ENCODE measurements around the gene TACC2. TPM values are rescaled to one million over a fixed set of nuclear protein-coding genes. Genes with fewer than 3 reads are reported as not detected.

The TACC2 gene
- polyA plus RNA-seq, 4 donors, result 28.6 to 99.5 (median 77.2) TPM

DNA sequence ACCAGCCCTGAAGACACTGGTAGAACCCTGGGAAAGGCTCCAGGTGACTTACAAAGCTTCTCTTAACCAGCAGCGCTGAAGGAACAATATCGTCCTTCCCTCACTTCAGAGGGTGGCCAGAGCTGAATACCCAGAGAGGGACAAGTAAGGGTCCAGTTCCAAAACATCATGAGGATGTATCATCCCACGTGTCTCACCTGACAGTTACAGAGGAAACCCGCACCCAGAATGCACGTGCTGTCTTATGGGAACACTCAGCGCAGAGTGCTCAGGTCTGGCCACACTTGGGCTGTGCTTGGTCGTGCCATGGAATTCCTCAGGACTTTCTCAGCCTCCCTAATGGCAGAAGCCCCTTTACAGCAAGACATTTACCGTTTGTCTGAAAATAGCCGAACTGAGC, 235.2 kb downstream of the TACC2 start:
- Histone ChIP-seq H3K27me3 (ENCODE audit: control insufficient read depth in 3 of 3, insufficient read depth in 3 of 3, low read length in 3 of 3) (no peaks in the 10 kb centered on the region), H3K9me3 (ENCODE audit: control insufficient read depth in 2 of 2, insufficient read depth in 1 of 2, low read depth in 1 of 2, low read length in 1 of 2) (no peaks in the 10 kb centered on the region), H3K27ac (ENCODE audit: low read depth in 1 of 3, low read length in 2 of 3) (no peak overlapping the region), H3K36me3 (ENCODE audit: control insufficient read depth in 3 of 3, insufficient read depth in 2 of 3, low read depth in 1 of 3, low read length in 3 of 3) (peaks cover 4 to 80% (median 6%) of the 10 kb centered on the region in 3 donors), H3K4me1 (ENCODE audit: control insufficient read depth in 3 of 3, insufficient read depth in 2 of 3, low read depth in 1 of 3, low read length in 2 of 3) (no peaks in the 10 kb centered on the region), H3K4me3 (ENCODE audit: low read depth in 1 of 3, low read length in 3 of 3) (no peak overlapping the region)
- DNase-seq (no peak), FAIRE-seq (no peak)
- WGBS, 3 donors, result 91 to 95% (median 92%) methylated on average over 9 of the region's 9 CpGs

DNA sequence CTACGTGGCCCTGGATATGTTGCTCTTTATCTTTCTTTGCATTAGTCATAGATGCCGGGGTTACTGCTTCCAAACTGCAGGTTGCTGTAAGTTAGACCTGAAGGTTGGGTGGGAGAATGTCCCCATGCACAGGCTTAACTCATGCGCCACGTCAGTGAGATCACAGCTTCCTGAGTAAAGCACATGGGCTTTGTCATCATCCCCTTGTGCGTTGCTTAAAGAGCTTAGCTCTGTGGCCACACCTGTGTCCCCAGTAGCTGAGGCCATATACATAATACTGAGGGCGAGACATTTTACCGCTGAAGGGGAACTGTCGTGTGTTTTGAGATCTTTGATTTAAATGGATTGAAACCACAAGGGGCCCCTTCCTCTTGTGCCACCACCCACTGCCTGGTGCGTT, 236.4 kb downstream of the TACC2 start:
- Histone ChIP-seq H3K4me3 (ENCODE audit: low read depth in 1 of 3, low read length in 3 of 3) (no peak overlapping the region), H3K9me3 (ENCODE audit: control insufficient read depth in 2 of 2, insufficient read depth in 1 of 2, low read depth in 1 of 2, low read length in 1 of 2) (no peaks in the 10 kb centered on the region), H3K36me3 (ENCODE audit: control insufficient read depth in 3 of 3, insufficient read depth in 2 of 3, low read depth in 1 of 3, low read length in 3 of 3) (peaks cover 4 to 79% (median 7%) of the 10 kb centered on the region in 3 donors), H3K27me3 (ENCODE audit: control insufficient read depth in 3 of 3, insufficient read depth in 3 of 3, low read length in 3 of 3) (no peaks in the 10 kb centered on the region), H3K4me1 (ENCODE audit: control insufficient read depth in 3 of 3, insufficient read depth in 2 of 3, low read depth in 1 of 3, low read length in 2 of 3) (no peaks in the 10 kb centered on the region), H3K27ac (ENCODE audit: low read depth in 1 of 3, low read length in 2 of 3) (no peak overlapping the region)
- FAIRE-seq, result no peak
- 74 to 92% (median 74%) methylated on average over 9 of the region's 9 CpGs for WGBS, 3 donors
- DNase-seq, result no peak

DNA sequence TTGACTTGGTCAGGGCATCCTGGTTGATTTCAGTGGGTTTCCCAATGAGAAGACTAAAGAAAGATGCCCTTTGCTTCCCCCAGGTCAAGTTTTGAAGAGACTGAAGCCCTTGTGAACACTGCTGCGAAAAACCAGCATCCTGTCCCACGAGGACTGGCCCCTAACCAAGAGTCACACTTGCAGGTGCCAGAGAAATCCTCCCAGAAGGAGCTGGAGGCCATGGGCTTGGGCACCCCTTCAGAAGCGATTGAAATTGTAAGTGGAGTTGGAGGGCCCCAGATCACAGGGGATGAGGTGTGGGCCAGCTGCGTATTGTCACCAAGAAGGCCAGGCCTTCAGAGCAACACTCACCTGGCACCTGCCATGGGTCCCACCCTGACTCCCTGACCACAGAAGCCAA, 238.8 kb downstream of the TACC2 start:
- H3K27me3 ChIP-seq (ENCODE audit: control insufficient read depth in 3 of 3, insufficient read depth in 3 of 3, low read length in 3 of 3), result no peaks in the 10 kb centered on the region
- 84 to 93% (median 92%) methylated on average over 4 of the region's 4 CpGs for WGBS, 3 donors
- no peak for FAIRE-seq
- H3K4me1 ChIP-seq (ENCODE audit: control insufficient read depth in 3 of 3, insufficient read depth in 2 of 3, low read depth in 1 of 3, low read length in 2 of 3), result no peaks in the 10 kb centered on the region
- H3K36me3 ChIP-seq (ENCODE audit: control insufficient read depth in 3 of 3, insufficient read depth in 2 of 3, low read depth in 1 of 3, low read length in 3 of 3), result peaks cover 3 to 75% (median 9%) of the 10 kb centered on the region in 3 donors
- no peak overlapping the region for H3K4me3 ChIP-seq (ENCODE audit: low read depth in 1 of 3, low read length in 3 of 3)
- no peaks in the 10 kb centered on the region for H3K9me3 ChIP-seq (ENCODE audit: control insufficient read depth in 2 of 2, insufficient read depth in 1 of 2, low read depth in 1 of 2, low read length in 1 of 2)
- H3K27ac ChIP-seq (ENCODE audit: low read depth in 1 of 3, low read length in 2 of 3), result no peak overlapping the region
- DNase-seq, result no peak

DNA sequence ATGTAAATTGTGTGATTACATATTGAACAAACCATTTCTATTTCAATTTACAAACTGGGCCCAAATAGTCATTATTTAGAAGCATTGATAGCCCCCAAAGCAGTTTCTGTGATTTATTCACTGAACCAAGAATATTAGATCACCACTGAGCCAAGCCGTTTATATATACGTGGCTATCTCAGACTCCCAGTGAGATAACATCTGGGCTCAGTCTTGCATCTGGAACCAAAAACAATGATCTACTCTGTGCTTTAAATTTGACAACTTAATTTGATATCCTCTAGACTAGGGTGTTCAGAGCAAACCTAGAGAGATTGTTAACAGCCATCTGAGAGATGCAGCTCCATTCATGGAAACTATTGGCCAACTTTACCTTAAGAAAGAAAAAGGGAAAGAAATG, 240.7 kb downstream of the TACC2 start:
- 75 to 85% (median 83%) methylated on average over 2 of the region's 2 CpGs for WGBS, 3 donors
- Histone ChIP-seq H3K9me3 (ENCODE audit: control insufficient read depth in 2 of 2, insufficient read depth in 1 of 2, low read depth in 1 of 2, low read length in 1 of 2) (no peaks in the 10 kb centered on the region), H3K36me3 (ENCODE audit: control insufficient read depth in 3 of 3, insufficient read depth in 2 of 3, low read depth in 1 of 3, low read length in 3 of 3) (peaks cover 3 to 78% (median 11%) of the 10 kb centered on the region in 3 donors), H3K27me3 (ENCODE audit: control insufficient read depth in 3 of 3, insufficient read depth in 3 of 3, low read length in 3 of 3) (no peaks in the 10 kb centered on the region), H3K4me1 (ENCODE audit: control insufficient read depth in 3 of 3, insufficient read depth in 2 of 3, low read depth in 1 of 3, low read length in 2 of 3) (no peaks in the 10 kb centered on the region), H3K4me3 (ENCODE audit: low read depth in 1 of 3, low read length in 3 of 3) (no peak overlapping the region), H3K27ac (ENCODE audit: low read depth in 1 of 3, low read length in 2 of 3) (no peak overlapping the region)
- DNase-seq (no peak), FAIRE-seq (no peak)

DNA sequence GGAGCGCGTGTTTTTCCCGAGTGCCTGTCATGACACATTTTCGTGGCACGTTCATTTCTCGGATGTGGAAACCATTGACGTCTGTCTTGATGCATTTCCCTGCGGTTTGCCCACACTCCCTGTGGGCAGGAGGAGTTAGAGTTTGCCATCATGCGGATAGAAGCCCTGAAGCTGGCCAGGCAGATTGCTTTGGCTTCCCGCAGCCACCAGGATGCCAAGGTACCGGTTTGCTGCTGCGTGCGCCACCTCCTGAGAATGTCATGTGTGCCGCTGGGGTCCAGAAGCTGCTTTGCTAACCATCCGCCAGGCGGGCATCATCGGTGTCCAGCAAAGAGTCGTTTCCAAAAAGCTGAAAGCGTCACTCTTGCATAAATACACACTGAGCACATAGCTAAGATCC, 241.3 kb downstream of the TACC2 start:
- peaks cover 3 to 74% (median 11%) of the 10 kb centered on the region in 3 donors for H3K36me3 ChIP-seq (ENCODE audit: control insufficient read depth in 3 of 3, insufficient read depth in 2 of 3, low read depth in 1 of 3, low read length in 3 of 3)
- WGBS, 3 donors, result 94 to 97% (median 97%) methylated on average over 19 of the region's 19 CpGs
- no peaks in the 10 kb centered on the region for H3K4me1 ChIP-seq (ENCODE audit: control insufficient read depth in 3 of 3, insufficient read depth in 2 of 3, low read depth in 1 of 3, low read length in 2 of 3)
- DNase-seq (no peak), FAIRE-seq (no peak)
- H3K27ac ChIP-seq (ENCODE audit: low read depth in 1 of 3, low read length in 2 of 3), result no peak overlapping the region
- H3K4me3 ChIP-seq (ENCODE audit: low read depth in 1 of 3, low read length in 3 of 3), result no peak overlapping the region
- no peaks in the 10 kb centered on the region for H3K27me3 ChIP-seq (ENCODE audit: control insufficient read depth in 3 of 3, insufficient read depth in 3 of 3, low read length in 3 of 3)
- no peaks in the 10 kb centered on the region for H3K9me3 ChIP-seq (ENCODE audit: control insufficient read depth in 2 of 2, insufficient read depth in 1 of 2, low read depth in 1 of 2, low read length in 1 of 2)

GRCh38 chr10:122232769-122233168, 243.8 kb downstream of the TACC2 start:
- FAIRE-seq (no peak), DNase-seq (no peak)
- peaks cover 0 to 10% (median 0%) of the 10 kb centered on the region in 3 donors for H3K4me1 ChIP-seq (ENCODE audit: control insufficient read depth in 3 of 3, insufficient read depth in 2 of 3, low read depth in 1 of 3, low read length in 2 of 3)
- 76 to 92% (median 89%) methylated on average over 3 of the region's 3 CpGs for WGBS, 3 donors
- H3K27me3 ChIP-seq (ENCODE audit: control insufficient read depth in 3 of 3, insufficient read depth in 3 of 3, low read length in 3 of 3), result no peaks in the 10 kb centered on the region
- H3K36me3 ChIP-seq (ENCODE audit: control insufficient read depth in 3 of 3, insufficient read depth in 2 of 3, low read depth in 1 of 3, low read length in 3 of 3), result peaks cover 0 to 69% (median 8%) of the 10 kb centered on the region in 3 donors
- no peak overlapping the region for H3K27ac ChIP-seq (ENCODE audit: low read depth in 1 of 3, low read length in 2 of 3)
- H3K9me3 ChIP-seq (ENCODE audit: control insufficient read depth in 2 of 2, insufficient read depth in 1 of 2, low read depth in 1 of 2, low read length in 1 of 2), result no peaks in the 10 kb centered on the region
- no peak overlapping the region for H3K4me3 ChIP-seq (ENCODE audit: low read depth in 1 of 3, low read length in 3 of 3)

DNA sequence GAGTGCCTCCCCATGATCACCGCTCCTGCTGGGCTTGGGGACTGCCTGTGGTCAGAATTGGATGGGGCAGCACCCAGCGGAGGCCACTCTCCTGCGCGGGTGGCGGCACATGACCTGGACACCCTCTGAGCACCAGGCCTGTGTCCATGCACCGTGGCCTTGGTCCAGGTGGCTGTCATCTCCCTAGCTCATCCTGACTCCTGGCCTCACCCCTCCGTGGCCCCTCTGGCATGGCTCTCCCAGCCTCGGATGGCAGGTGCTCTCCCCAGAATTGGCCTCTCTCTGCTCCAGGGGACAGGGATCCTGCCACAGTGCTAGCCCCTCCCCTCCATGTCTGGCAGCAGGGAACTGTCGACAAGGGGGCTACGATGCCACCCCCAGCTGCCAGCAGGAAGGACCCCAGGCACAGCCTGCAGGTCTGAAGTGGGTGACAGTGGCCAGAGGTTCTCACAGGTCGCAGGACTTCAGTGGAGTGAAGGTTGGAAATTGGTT, 244.9 kb downstream of the TACC2 start:
- Histone ChIP-seq H3K27ac (ENCODE audit: low read depth in 1 of 3, low read length in 2 of 3) (no peak overlapping the region), H3K4me3 (ENCODE audit: low read depth in 1 of 3, low read length in 3 of 3) (no peak overlapping the region), H3K9me3 (ENCODE audit: control insufficient read depth in 2 of 2, insufficient read depth in 1 of 2, low read depth in 1 of 2, low read length in 1 of 2) (no peaks in the 10 kb centered on the region), H3K36me3 (ENCODE audit: control insufficient read depth in 3 of 3, insufficient read depth in 2 of 3, low read depth in 1 of 3, low read length in 3 of 3) (peaks cover 0 to 68% (median 8%) of the 10 kb centered on the region in 3 donors), H3K4me1 (ENCODE audit: control insufficient read depth in 3 of 3, insufficient read depth in 2 of 3, low read depth in 1 of 3, low read length in 2 of 3) (peaks cover 0 to 12% (median 2%) of the 10 kb centered on the region in 3 donors), H3K27me3 (ENCODE audit: control insufficient read depth in 3 of 3, insufficient read depth in 3 of 3, low read length in 3 of 3) (no peaks in the 10 kb centered on the region)
- FAIRE-seq (no peak), DNase-seq (no peak)
- WGBS, 3 donors, result 80 to 92% (median 83%) methylated on average over 11 of the region's 11 CpGs

DNA sequence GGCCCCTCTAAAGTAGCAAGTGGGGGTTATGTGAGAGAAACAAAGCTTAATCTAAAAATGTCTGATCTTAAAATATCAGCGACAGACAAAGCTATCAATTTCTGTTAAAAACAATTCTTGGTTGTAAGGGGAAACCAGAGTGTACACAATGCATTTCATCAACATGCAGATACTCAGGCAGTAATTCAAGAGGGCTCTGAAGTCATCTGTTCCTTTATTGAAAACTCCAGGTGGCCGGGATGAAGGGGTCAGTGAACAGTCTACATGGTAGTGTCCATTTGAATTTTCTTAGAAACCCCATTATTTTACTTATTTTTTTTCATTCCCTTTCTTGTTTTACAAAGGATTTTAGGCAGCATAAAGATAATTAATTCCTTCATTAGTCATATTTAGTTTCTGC, 245.5 kb downstream of the TACC2 start:
- Histone ChIP-seq H3K4me3 (ENCODE audit: low read depth in 1 of 3, low read length in 3 of 3) (no peak overlapping the region), H3K9me3 (ENCODE audit: control insufficient read depth in 2 of 2, insufficient read depth in 1 of 2, low read depth in 1 of 2, low read length in 1 of 2) (no peaks in the 10 kb centered on the region), H3K27me3 (ENCODE audit: control insufficient read depth in 3 of 3, insufficient read depth in 3 of 3, low read length in 3 of 3) (no peaks in the 10 kb centered on the region), H3K27ac (ENCODE audit: low read depth in 1 of 3, low read length in 2 of 3) (no peak overlapping the region), H3K4me1 (ENCODE audit: control insufficient read depth in 3 of 3, insufficient read depth in 2 of 3, low read depth in 1 of 3, low read length in 2 of 3) (peaks cover 0 to 12% (median 2%) of the 10 kb centered on the region in 3 donors), H3K36me3 (ENCODE audit: control insufficient read depth in 3 of 3, insufficient read depth in 2 of 3, low read depth in 1 of 3, low read length in 3 of 3) (peaks cover 2 to 66% (median 8%) of the 10 kb centered on the region in 3 donors)
- FAIRE-seq (no peak), DNase-seq (no peak)
- WGBS, 3 donors, result 72 to 79% (median 75%) methylated on average over 2 of the region's 2 CpGs

DNA sequence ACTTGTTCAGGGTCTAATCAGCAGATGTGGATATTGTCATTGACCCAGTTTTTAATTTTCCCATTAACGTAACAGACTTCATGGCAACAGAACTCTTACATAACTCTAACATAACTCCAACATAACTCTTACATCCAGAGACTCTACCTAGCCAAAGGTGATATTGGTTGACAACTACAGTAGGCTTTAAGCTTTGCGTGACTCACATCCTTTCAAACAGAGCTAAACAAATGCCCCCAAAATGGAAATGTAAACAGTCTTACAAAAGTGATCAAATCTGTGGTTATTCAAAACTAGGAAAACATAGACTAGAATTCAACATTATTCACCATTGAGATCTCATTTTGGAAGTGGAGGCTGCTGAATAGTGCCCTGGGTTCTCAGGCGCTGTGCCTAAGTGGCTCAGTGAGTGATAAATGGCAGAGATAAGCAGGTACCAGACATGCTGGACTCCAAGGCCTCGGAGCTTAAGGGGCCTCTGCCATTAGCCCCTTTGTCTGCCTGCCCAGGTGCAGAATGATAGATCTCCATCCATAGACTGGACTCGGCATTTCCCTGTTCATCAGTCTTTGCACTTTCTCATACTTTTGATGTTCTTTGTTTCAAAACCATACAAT, 247.8 kb downstream of the TACC2 start:
- Histone ChIP-seq H3K4me1 (ENCODE audit: control insufficient read depth in 3 of 3, insufficient read depth in 2 of 3, low read depth in 1 of 3, low read length in 2 of 3) (peaks cover 0 to 12% (median 2%) of the 10 kb centered on the region in 3 donors), H3K4me3 (ENCODE audit: low read depth in 1 of 3, low read length in 3 of 3) (no peak overlapping the region), H3K36me3 (ENCODE audit: control insufficient read depth in 3 of 3, insufficient read depth in 2 of 3, low read depth in 1 of 3, low read length in 3 of 3) (peaks cover 4 to 76% (median 5%) of the 10 kb centered on the region in 3 donors), H3K27ac (ENCODE audit: low read depth in 1 of 3, low read length in 2 of 3) (peak overlapping the region in 2 of 3 donors; percentile 35 to 68), H3K9me3 (ENCODE audit: control insufficient read depth in 2 of 2, insufficient read depth in 1 of 2, low read depth in 1 of 2, low read length in 1 of 2) (no peaks in the 10 kb centered on the region), H3K27me3 (ENCODE audit: control insufficient read depth in 3 of 3, insufficient read depth in 3 of 3, low read length in 3 of 3) (no peaks in the 10 kb centered on the region)
- FAIRE-seq (no peak), DNase-seq (no peak)
- 56 to 78% (median 72%) methylated on average over 5 of the region's 5 CpGs for WGBS, 3 donors

Measured in small intestine (tissue), 7 donors.